RWPE1 (cell line): ENCODE data around the gene SERPINB1.
A peak's percentile ranks its signal among the peaks of the same experiment; 100 is the strongest.

Experiments
- CTCF ChIA-PET: fragments of 350-600 bp; sonication (Branson Sonifier 250); formaldehyde crosslinking; extraction: SDS; loops from one replicate; lab custom pipeline; 2021; lab: Yijun Ruan, JAX
- POLR2A ChIA-PET: fragments of 400-600 bp; formaldehyde crosslinking; extraction: SDS; loops from one replicate; lab custom pipeline; 2020; ENCODE audit warnings: antibody characterized with exemption; ENCODE audit not compliant: low non-redundant PET; lab: Yijun Ruan, JAX
- DNase-seq: peaks from one replicate; pipeline ENCODE4 v3.0.0; 2012; ENCODE audit warnings: low spot score
- H3K27ac ChIP-seq: fragments of 450-650 bp; 2 replicates; pipeline ENCODE4 v1.5.1; 2017
- TF ChIP-seq, protein P1 (sequence below): fragments of 450-650 bp; conservative IDR thresholded peaks from 2 replicates; pipeline ENCODE4 v1.5.1; 2017; ENCODE audit warnings: low read depth, mild to moderate bottlenecking

SERPINB1 gene

GRCh38 chr6:2816158-2816557, 25.5 kb downstream of the SERPINB1 start:
- ChIA-PET CTCF (interaction anchor here (0.6 kb wide), 1 partner anchor 263 kb away, joined by 3 read pairs; no protein-coding TSS in a partner anchor), POLR2A (no interaction called here)
- TF ChIP-seq, protein P1, sequence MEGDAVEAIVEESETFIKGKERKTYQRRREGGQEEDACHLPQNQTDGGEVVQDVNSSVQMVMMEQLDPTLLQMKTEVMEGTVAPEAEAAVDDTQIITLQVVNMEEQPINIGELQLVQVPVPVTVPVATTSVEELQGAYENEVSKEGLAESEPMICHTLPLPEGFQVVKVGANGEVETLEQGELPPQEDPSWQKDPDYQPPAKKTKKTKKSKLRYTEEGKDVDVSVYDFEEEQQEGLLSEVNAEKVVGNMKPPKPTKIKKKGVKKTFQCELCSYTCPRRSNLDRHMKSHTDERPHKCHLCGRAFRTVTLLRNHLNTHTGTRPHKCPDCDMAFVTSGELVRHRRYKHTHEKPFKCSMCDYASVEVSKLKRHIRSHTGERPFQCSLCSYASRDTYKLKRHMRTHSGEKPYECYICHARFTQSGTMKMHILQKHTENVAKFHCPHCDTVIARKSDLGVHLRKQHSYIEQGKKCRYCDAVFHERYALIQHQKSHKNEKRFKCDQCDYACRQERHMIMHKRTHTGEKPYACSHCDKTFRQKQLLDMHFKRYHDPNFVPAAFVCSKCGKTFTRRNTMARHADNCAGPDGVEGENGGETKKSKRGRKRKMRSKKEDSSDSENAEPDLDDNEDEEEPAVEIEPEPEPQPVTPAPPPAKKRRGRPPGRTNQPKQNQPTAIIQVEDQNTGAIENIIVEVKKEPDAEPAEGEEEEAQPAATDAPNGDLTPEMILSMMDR = no peak
- no peak for DNase-seq
- H3K27ac ChIP-seq = no peak overlapping the region

DNA sequence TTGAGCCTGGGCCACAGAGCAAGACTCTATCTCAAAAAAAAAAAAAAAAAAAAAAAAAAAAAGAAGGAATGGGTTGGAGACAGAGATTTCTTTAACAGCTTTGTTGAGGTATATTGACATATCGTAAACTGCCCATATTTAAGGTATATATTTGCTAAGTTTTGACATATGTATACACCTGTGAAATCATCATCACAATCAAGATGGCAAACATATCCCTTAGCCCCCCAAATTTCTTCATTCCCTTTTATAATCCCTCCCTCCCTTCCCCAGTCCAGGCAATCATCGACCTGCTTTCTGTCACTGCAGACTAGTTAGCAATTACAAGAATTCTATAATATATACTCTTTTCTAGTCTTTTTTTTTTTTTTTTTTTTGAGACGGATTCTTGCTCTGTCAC, 29.0 kb downstream of the SERPINB1 start:
- CTCF ChIA-PET = no interaction called here
- no peak for DNase-seq
- no peak overlapping the region for H3K27ac ChIP-seq
- TF ChIP-seq, protein P1 = no peak
- POLR2A ChIA-PET = no interaction called here

GRCh38 chr6:2810092-2810671, 31.5 kb downstream of the SERPINB1 start:
- peak; percentile 97 for DNase-seq
- CTCF ChIA-PET = interaction anchor here (0.9 kb wide), 2 partner anchors 36 to 123 kb away, joined by 3 to 5 read pairs; no protein-coding TSS in a partner anchor
- TF ChIP-seq, protein P1 = no peak
- peak overlapping the region; percentile 44 for H3K27ac ChIP-seq
- POLR2A ChIA-PET = no interaction called here

DNA sequence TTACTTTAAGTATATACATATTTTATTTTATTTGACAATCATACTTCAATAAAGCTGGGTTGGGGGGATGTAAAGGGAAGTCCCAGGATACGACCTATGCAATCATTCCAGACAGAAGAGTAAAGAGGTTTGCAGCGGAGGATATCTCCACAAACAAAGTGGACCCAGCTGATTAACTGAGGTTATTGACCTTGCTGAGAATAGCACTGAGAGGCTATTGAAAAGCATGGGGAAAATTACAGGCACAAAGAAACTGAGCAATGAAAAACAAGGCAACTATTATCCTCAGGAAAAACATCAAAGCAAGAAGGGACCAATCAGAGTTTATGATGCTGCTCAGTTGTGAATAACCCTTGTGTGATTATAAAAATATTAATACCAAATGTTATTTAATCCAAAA, 32.6 kb downstream of the SERPINB1 start:
- ChIA-PET POLR2A (no interaction called here), CTCF (interaction anchor here (1.1 kb wide), 1 partner anchor 18 kb away, joined by 3 read pairs; no protein-coding TSS in a partner anchor)
- DNase-seq = no peak
- TF ChIP-seq, protein P1 = no peak
- no peak overlapping the region for H3K27ac ChIP-seq

- CTCF ChIA-PET = no interaction called here
- no peak for DNase-seq
- TF ChIP-seq, protein P1 = no peak
- POLR2A ChIA-PET = no interaction called here
- H3K27ac ChIP-seq = no peak overlapping the region
Measured at GRCh38 chr6:2807342-2808090, 34.1 kb downstream of the SERPINB1 start.

- TF ChIP-seq, protein P1 = no peak
- ChIA-PET CTCF (interaction anchor here (0.6 to 0.7 kb wide), 2 partner anchors 22 to 673 kb away, joined by 3 read pairs; no protein-coding TSS in a partner anchor), POLR2A (no interaction called here)
- DNase-seq = no peak
- H3K27ac ChIP-seq = no peak overlapping the region
Measured at GRCh38 chr6:2806644-2807043, 35.0 kb downstream of the SERPINB1 start.
